ENCODE measurements around the gene CCND1.
A peak's percentile ranks its signal among the peaks of the same experiment; 100 is the strongest.
"Not testable (repeated sequence)": the region's sequence is repeated elsewhere in the genome, so short reads cannot be mapped to it uniquely, and the experiment has no call there.

Gene CCND1

GRCh38 chr11:69695995-69696394, 55.0 kb downstream of the CCND1 start:
- DNase-seq: not testable (repeated sequence)

DNA sequence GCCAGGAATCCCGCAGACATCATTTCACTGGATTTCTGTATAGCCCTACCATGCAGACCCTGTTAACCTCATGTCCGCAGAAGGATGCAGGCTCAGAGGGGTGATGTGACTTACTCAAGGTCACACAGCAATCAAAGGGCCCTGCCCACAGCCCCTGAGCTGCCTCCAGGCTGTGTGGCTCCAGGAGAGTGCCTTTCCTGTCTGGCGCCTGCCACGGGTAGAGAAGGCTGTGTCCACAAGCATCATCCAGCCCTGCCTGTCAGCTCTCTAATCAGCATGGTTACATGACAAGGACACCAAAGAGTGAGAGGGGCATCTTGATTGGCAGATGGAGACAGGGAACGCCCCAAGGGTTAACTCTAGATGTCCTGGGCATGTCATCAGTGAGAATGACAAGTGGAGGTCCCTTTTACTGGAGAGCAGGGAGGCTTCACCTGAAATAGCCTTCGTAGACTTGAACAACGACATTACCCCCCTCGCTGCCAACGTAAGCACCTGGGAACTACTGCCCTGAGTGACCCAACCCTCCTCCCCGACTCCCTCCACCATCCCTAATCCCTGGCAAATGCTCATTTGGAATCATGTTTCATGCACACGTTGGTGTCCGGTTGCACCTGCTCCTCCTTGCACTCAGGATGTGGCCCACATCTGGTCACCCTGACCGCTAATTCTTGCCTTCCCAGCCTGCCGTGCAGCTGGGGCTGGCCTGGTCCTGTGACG, 56.0 kb downstream of the CCND1 start:
- DNase-seq: no peak

DNA sequence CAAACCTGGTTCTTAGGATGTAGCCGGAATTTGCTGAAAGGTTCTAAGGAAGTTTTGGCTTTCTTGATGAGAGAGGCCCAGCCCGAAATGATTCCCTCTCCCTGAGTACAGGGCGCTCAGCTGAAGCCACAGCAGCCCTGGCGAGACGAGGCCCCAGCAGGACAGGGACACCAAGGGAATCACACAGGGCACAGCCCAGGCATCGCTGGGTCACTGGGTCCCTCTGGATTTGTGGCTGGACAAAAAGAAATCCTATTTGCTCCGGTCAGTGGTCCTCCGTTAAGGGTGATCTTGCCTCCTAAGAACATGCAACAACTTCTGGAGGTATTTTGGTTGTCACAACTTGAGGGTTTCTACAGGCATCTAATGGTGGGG, 56.5 kb downstream of the CCND1 start:
- DNase-seq: no peak

DNA sequence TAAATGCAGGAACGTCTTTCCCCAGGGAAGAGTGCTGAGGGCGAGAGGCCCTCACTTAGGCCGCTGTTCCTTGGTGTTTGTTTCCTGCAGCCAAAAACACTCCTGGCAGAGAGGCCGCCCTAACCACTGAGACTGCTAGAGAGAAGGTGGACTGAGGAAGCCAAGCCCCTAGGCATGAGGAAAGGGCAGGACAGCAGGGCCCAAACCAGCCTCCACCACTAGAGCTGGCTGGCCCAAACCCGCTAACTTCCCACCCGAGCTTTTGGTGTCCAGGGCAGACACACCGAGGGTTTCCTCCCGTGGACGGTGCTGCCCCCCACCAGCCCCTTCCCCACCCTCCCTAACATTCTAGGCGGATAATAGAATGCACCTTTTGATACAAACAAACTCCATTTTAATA, 56.9 kb downstream of the CCND1 start:
- no peak for DNase-seq

DNA sequence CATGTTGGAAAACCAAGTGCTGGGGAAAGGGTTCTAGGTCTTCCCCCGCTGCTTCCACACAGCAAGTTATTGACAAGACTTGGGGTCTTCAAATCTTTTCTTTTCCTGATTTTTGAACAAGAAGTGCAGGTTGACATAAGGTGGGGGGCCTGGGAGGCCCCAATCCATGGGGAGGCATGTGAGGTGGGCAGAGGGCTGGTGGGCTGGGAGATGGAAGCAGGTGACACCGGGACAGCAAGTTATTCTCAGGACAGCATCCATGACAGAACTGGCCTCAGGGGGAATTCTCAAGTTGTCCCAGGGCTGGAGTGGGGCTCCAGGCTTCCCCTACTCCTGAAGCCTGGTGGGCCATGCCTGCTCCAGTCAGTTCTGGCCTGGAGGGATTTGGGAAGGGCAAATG, 57.4 kb downstream of the CCND1 start:
- no peak for DNase-seq

DNA sequence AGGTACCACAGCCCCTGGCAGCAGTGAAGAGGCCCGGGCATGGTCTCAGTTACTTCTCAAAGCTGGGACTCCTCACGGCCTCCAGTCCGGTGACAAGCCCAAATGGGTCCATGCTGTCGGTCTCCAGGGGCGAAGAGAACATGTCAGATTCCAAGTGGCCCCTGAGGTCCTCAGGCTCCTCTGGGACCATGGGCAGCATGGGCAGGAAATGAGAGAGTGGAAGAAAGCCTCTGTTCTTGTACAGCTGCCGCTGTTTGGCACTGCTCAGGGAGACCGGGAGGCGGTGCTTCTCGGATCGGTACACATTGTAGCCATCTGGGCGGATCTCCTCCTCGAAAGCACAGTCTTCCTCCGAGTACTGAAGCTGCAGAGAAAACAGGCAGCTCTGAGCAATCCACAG, 58.3 kb downstream of the CCND1 start:
- peak; percentile 7 for DNase-seq

GRCh38 chr11:69700278-69701140, 59.6 kb downstream of the CCND1 start:
- no peak for DNase-seq

GRCh38 chr11:69702239-69702691, 61.3 kb downstream of the CCND1 start:
- no peak for DNase-seq

DNA sequence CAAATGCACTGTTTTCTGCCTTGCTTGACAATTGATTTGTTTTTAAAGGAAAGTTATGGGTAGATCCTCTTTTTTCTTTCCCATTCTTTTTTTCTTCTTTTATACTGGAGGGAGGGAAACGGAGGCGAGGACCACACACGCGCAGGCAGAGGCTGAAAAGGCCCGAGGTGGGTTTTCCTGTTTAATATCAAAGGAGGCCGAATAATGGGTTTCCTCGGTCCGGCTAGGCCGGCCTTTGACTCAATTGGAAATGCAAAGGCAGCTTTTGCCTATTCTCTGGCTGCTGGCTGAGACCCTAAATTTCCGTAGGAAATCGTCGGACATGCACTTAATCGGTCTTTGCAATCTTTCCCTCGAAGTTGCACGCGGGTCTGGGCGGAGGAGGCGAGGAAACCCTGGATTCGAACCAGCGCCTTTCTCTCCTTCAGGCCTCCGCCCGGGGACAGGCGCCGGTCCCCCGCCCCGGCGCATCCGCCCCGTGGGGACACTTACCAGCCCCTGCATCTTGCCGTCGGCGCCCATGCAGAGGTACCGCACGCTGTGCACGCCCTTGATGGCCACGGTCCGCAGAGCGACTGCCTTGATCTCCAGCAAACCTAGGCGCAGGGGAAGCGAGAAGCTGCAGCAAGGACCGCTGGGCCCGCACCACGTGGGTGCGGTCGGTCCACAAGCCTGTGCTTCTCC, 62.0 kb downstream of the CCND1 start:
- no peak for DNase-seq

DNA sequence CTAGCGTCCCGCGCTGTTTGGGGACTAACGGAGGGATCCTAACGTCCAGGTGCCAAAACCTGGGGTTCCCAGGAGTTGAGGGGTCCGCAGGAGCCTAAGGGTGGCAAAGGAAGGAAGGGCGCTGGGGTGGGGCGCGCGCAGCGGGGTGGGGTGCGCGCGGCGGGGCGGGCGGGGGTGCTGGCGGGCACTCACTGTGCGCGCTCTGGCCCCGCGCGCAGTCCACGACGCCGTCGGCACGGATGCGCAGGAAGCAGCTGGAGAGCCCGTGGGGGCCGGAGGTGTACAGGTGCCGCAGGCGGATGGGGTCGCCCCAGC, 62.5 kb downstream of the CCND1 start:
- DNase-seq: no peak
